Measurements from ENCODE around the gene CELF4. TPM values are rescaled to one million over a fixed set of nuclear protein-coding genes. Genes with fewer than 3 reads are reported as not detected.

CELF4 gene
- total and polyA plus RNA-seq, 2 donors (not counting 3 experiments of a cell fraction or from before 2014, with no cell fraction given), result not detected

DNA sequence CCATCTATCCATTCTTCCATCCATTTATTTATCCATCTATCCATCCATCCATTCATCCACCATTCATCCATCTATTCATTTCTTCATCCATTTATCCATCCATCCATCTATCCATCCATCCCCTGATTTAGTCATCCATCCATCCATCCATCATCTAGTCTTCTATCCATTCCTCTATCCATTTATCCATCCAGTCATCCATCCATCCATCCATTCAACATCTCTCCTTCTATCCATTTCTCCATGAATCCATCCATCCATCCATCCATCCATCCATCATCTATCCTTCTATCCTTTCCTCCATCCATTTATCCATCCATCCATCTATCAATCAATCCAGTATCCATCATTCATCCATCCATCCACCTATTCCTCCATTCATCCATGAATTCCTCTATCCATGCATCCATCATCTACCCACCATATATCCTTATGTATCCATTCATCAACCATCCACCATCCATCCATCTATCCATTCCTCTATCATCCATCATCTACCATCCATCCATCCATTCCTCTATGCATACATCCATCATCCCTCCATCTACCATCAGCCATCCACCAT is 185.0 kb downstream of the CELF4 start:
- dilution Hi-C loops (cut with MboI; ENCODE audit: extremely low pct_ligation_motif_present, low sequenced_read_pairs) (no loop called here), intact Hi-C loops (cut with micrococcal nuclease) (no loop called here)
- no peaks in the 10 kb centered on the region for H4K20me1 ChIP-seq (replicated peaks; ENCODE audit: control insufficient read depth, extremely low read depth, insufficient read depth, low read length)
- no peaks in the 10 kb centered on the region for H3K36me3 ChIP-seq (ENCODE audit: control insufficient read depth in 2 of 2, extremely low read depth in 1 of 2, insufficient read depth in 2 of 2, low read length in 2 of 2)
- CTCF ChIA-PET, result no interaction called here
- no peaks in the 10 kb centered on the region for H3K9me1 ChIP-seq (replicated peaks; ENCODE audit: control insufficient read depth, extremely low read depth, insufficient read depth, low read length)
- no peaks in the 10 kb centered on the region for H3K4me1 ChIP-seq (ENCODE audit: control insufficient read depth, extremely low read depth, insufficient read depth, low read length)
- POLR2A ChIA-PET, result no interaction called here
- DNase-seq (ENCODE audit: low read depth, low spot score), result no peak
- H3K9ac ChIP-seq (replicated peaks; ENCODE audit: extremely low read depth, insufficient read depth, low read length), result no peak overlapping the region
- FAIRE-seq, result no peak
- no TSS peak for BruUV-seq (replicated peaks)
- no peak for TF ChIP-seq FOS (IDR thresholded peaks at IDR 0.05; ENCODE audit: borderline replicate concordance, insufficient read depth, low read length)
- TF ChIP-seq, protein P1, sequence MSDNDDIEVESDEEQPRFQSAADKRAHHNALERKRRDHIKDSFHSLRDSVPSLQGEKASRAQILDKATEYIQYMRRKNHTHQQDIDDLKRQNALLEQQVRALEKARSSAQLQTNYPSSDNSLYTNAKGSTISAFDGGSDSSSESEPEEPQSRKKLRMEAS (IDR thresholded peaks at IDR 0.05; ENCODE audit: insufficient read depth, insufficient read length), result no peak
- TF ChIP-seq MYC (IDR thresholded peaks at IDR 0.05; ENCODE audit: low read depth, low read length), result no peak
- TF ChIP-seq POLR2A (IDR thresholded peaks at IDR 0.05; ENCODE audit: low read depth, low read length), result no peak
- TF ChIP-seq, protein P2, sequence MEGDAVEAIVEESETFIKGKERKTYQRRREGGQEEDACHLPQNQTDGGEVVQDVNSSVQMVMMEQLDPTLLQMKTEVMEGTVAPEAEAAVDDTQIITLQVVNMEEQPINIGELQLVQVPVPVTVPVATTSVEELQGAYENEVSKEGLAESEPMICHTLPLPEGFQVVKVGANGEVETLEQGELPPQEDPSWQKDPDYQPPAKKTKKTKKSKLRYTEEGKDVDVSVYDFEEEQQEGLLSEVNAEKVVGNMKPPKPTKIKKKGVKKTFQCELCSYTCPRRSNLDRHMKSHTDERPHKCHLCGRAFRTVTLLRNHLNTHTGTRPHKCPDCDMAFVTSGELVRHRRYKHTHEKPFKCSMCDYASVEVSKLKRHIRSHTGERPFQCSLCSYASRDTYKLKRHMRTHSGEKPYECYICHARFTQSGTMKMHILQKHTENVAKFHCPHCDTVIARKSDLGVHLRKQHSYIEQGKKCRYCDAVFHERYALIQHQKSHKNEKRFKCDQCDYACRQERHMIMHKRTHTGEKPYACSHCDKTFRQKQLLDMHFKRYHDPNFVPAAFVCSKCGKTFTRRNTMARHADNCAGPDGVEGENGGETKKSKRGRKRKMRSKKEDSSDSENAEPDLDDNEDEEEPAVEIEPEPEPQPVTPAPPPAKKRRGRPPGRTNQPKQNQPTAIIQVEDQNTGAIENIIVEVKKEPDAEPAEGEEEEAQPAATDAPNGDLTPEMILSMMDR (IDR thresholded peaks at IDR 0.05; ENCODE audit: extremely low read depth in 1 of 2, insufficient read depth in 1 of 2, low read depth in 1 of 2, low read length in 2 of 2), result no peak
- TF ChIP-seq GATA2 (IDR thresholded peaks at IDR 0.05; ENCODE audit: insufficient read depth, insufficient read length, low read depth, low read length), result no peak
- no peak for TF ChIP-seq EZH2 (IDR thresholded peaks at IDR 0.05; ENCODE audit: borderline replicate concordance, low read depth, low read length, severe bottlenecking)
- no peak for TF ChIP-seq JUN (IDR thresholded peaks at IDR 0.05; ENCODE audit: borderline replicate concordance, insufficient read depth, insufficient read length, low read depth)
- TF ChIP-seq POLR2AphosphoS5 (IDR thresholded peaks at IDR 0.05; ENCODE audit: insufficient read depth, low read depth, low read length), result no peak
- no peaks in the 10 kb centered on the region for H3K79me2 ChIP-seq (ENCODE audit: control insufficient read depth, insufficient read depth, low read length)
- H3K27me3 ChIP-seq (ENCODE audit: control insufficient read depth in 2 of 2, insufficient read depth in 2 of 2, low read length in 2 of 2), result no peaks in the 10 kb centered on the region
- no peak overlapping the region for H3K27ac ChIP-seq (ENCODE audit: insufficient read depth, low read depth, low read length)
- H3K9me3 ChIP-seq (replicated peaks; ENCODE audit: control insufficient read depth, insufficient read depth, low read length), result no peaks in the 10 kb centered on the region
- H3K4me3 ChIP-seq (replicated peaks in 1 of 3; ENCODE audit: insufficient read depth in 1 of 3, low read depth in 1 of 3, low read length in 3 of 3), result no peak overlapping the region
- no peak overlapping the region for H3K4me2 ChIP-seq (ENCODE audit: insufficient read depth, low read length)
- no peak overlapping the region for H2AFZ ChIP-seq (ENCODE audit: low read depth, low read length)
